Stimulated activated CD4-positive, alpha-beta T cell treated with anti-CD3 and anti-CD28 coated beads, Interleukin-1b, Interleukin-23, amount 100 ng/mL, for 4 hours (primary cell): ENCODE data around the gene KRTAP20-4.

Experiments used
- DNase-seq, 2 donors: peaks; one replicate each; pipeline ENCODE4 v3.0.0-alpha.2; 2020; ENCODE audit warnings: low read depth in 2 of 2

Gene KRTAP20-4

DNA sequence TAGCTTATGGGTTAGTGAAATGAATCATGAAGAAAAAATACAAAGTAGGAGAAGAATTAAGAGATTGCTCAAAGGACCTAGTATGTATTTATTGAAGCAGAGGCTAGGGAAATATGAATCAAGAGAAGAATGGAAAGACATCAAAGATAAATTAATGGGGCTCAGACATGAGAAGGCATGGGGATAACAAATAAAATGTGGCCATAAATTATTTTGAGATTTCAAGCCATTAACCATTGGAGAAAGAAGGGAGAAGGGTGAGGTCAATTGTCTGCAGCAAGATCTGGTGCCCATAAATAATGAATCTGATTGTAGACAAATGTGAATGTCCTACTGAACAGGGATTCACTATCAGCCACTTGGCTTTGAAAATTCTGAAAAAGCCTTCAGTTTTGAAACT is 32.5 kb downstream of the KRTAP20-4 start:
- DNase-seq: no peak

DNA sequence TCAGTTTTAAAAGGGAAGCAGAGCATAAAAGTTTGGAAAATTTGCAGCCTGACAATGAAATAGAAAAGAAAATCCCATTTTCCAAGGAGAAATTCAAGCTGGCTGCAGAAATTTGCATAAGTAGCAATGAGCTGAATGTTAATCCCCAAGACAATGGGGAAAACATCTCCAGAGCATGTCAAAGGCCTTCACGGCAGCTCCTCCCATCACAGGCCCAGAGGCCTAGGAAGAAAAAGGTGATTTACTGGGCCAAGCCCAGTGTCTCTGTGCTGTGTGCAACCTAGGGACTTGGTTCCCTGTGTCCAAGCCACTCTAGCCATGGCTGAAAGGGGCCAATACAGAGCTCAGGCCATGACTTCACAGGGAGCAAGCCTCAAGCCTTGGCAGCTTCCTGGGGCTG is 48.3 kb downstream of the KRTAP20-4 start:
- DNase-seq: no peak
